Fibroblast of villous mesenchyme (primary cell): Measurements from ENCODE around the gene PSMB11. TPM values are rescaled to one million over a fixed set of nuclear protein-coding genes. Genes with fewer than 3 reads are reported as not detected.
A peak's percentile ranks its signal among the peaks of the same experiment; 100 is the strongest.
"Not testable (repeated sequence)": the region's sequence is repeated elsewhere in the genome, so short reads cannot be mapped to it uniquely, and the experiment has no call there.

Experiments used
- DNase-seq: peaks from one replicate; pipeline ENCODE4 v3.0.0-alpha.2; 2010; ENCODE audit warnings: low read depth
- H3K4me3 ChIP-seq: 2 replicates; pipeline ENCODE4 v1.5.1; 2011; ENCODE audit warnings: low read depth, mild to moderate bottlenecking, low read length
- total RNA-seq: library from RNA; depleted of rRNA; stranded (reverse); fragments of >200 nt; gene quantifications from 2 replicates; pipeline ENCODE4 v1.2.3, GENCODE V29; 2012
- TF ChIP-seq, protein P1 (sequence below): IDR thresholded peaks from 2 replicates; pipeline ENCODE4 v1.5.1; 2012; ENCODE audit warnings: low read depth, mild to moderate bottlenecking, low read length; ENCODE audit not compliant: insufficient read depth

The PSMB11 gene
- total RNA-seq, 1 donor, result not detected

DNA sequence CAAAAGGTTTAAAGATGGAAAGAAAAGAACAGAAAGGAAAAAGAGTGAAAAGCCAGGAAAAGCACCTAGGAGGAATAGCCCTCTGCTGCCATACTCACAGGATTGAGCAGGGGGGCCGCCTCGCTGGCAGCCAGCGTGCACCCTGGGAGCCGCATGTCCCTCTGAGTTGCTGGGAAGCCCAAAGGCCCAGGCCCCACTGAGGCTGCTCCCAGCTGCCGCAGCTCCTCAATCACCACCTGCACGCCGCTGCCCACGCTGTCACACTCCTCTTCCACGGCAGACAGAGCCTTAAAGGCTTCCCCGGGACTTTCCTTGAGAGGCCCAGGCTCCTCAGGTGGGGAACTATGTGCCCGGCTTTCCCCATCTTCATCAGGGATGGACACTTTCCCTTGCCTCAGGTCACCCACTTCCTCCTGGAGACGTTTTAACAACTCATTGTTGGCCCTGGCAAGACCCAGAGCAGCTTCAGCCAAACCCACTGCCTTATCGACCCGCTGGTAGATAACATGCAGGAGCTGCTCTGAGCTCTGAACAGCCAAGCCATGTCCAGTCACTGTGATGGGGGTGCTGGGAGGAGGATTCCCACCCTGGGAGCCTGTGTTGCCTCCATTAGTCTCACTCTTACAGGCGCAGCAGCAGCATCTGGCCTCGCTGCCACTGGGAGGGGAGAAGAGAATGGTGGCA is 43.5 kb upstream of the PSMB11 start:
- no peak for DNase-seq
- H3K4me3 ChIP-seq, result no peak overlapping the region
- TF ChIP-seq, protein P1, sequence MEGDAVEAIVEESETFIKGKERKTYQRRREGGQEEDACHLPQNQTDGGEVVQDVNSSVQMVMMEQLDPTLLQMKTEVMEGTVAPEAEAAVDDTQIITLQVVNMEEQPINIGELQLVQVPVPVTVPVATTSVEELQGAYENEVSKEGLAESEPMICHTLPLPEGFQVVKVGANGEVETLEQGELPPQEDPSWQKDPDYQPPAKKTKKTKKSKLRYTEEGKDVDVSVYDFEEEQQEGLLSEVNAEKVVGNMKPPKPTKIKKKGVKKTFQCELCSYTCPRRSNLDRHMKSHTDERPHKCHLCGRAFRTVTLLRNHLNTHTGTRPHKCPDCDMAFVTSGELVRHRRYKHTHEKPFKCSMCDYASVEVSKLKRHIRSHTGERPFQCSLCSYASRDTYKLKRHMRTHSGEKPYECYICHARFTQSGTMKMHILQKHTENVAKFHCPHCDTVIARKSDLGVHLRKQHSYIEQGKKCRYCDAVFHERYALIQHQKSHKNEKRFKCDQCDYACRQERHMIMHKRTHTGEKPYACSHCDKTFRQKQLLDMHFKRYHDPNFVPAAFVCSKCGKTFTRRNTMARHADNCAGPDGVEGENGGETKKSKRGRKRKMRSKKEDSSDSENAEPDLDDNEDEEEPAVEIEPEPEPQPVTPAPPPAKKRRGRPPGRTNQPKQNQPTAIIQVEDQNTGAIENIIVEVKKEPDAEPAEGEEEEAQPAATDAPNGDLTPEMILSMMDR, result no peak

DNA sequence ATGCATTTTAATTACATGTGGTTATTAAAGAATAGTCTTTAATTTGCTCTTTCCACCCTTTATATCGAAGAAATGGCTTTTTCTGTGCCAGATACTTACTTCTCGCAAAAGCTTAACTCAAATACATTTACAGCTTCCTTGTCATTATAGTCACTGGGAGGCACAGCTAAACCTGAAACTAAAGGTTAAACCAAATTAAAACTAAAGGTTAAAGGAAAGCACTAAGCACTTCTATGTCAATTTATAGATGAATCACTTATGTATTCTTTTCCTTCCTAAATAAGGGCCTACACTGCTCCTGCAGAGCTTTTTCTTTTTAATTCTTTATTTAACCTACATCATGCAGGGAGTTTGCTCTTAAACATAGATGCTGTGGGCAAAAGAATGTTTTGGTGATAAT is 41.2 kb upstream of the PSMB11 start:
- no peak for DNase-seq
- no peak overlapping the region for H3K4me3 ChIP-seq
- TF ChIP-seq, protein P1, result no peak

DNA sequence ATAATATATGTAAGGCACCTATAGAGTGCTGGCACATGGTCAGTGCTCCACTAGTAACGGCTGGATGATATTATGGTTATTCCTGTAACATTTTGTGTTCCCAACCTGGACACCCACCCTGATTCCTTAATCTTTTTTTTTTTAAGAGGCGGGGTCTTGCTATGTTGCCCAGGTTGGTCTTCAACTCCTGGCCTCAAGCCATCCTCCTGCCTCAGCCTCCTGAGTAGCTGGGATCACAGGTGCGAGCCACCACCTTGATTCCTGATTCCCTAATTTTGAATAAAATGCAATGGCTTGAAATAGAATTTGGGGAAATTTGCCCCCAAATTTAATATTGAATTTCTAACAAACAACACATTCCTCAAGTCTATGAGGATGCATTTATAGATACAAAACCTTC is 39.4 kb upstream of the PSMB11 start:
- no peak for DNase-seq
- TF ChIP-seq, protein P1, result no peak
- H3K4me3 ChIP-seq, result no peak overlapping the region

DNA sequence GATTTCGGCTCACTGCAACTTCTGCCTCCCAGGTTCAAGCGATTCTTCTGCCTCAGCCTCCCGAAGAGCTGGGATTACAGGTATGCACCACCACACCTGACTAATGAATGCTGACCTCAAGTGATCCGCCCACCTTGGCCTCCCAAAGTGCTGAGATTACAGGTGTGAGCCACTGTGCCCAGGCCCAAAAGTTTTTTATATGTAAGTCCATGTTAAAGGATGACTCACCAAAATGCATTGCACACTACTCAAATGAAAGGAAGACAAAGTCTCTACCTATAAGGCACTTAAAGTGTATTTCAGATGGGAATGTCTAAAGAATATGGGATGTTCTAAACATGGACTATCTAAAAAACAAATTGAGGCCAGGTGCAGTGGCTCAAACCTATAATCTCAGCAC is 37.7 kb upstream of the PSMB11 start:
- not testable (repeated sequence) for H3K4me3 ChIP-seq

DNA sequence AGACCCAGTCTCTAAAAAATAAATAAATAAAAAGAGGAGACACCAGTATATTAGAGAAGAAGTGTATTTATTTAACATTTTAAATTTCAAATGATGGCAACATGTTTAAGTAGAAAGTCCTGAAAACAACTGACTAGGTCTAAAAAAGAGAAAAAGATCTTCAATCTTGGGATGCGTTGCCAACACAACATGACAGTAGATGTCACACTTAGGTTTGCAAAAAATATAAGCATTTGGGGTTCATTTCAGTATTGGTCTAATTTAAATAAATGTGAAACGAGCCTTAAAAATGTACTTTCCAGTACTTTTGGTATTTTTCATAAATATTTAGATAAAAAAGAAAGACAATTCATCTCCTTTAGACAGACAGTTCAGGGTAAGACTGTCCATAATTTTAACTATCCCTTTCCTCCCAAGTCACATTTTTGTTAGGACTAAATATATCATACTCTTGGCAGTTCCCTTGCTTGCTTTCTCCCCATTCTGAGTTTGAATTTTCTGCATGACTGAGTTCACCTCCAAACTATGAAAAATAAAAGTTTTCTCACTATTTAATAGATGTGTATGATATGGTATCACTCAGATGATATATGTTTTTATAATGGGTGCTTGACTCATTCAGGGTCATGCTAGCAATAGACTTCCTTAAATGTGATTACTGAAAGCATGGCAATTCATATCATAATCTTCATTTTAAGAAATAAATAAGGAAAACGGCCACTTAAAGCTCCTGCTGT is 36.4 kb upstream of the PSMB11 start:
- TF ChIP-seq, protein P1, result no peak
- H3K4me3 ChIP-seq, result no peak overlapping the region
- no peak for DNase-seq

More for the DNA sequence above, 37.7 kb upstream of the PSMB11 start:
- DNase-seq, result not testable (repeated sequence)

DNA sequence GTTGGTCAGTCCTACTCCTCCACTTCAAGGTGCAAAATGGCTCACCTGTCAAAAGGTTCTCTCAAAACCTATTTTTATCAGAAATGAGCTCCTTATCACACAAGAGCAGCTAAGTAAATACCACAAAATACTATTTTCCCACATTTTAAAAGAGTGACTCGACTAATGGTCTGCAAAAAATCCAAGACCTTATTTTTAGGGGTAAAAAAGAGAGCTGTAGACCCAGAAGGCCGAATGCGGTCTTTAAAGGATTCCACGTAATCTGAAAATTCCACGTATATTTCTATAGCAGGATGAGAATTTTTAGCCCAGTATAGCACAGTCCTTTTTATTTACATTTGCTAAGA is 35.9 kb upstream of the PSMB11 start:
- peak overlapping the region; percentile 74 for H3K4me3 ChIP-seq
- TF ChIP-seq, protein P1, result no peak
- no peak for DNase-seq

DNA sequence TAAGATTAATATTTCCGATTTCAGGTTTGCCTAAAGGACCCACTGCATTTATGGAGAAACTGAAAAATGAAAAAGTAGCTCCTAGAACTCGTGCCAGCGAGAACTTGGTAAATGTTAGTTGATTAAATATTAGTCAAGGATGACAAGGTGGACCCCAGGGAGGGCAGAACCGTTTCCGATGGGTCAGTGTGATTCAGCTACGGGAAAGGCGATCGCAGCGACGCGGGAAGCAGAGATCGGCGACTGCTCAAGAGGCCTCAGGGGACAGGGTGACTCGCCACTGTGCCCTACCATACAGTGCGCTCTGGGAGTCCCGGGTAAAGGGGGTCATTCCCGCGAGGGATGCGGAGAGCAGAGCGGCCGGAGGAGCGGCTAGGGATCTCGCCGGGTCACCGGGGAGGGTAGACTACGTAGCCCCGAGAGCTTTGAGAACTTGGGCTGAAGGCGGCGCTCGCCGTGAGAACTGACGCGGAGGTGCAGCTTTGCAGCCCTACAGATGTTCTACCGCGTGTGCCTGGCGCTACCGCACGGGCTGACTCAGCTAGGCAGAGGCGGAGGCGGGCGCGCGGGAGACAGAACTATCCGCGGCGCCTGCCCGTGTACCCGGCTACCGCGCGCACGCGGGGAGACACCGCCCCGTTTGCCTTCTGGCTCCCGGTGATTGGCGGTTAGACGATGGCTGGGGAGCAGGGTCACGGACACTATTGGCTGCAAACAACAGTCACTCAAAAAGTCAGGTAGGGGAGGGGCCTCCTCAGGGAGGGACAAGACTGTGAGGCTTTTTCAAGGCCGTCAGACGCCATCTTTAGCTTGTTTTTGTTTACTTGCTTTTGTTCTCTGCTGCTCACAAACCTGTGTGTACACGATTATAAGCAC is 35.2 kb upstream of the PSMB11 start:
- DNase-seq, result peak; percentile 98
- H3K4me3 ChIP-seq, result peak overlapping the region; percentile 74
- TF ChIP-seq, protein P1, result no peak
